Measurements from ENCODE around the gene CHD8. TPM values are rescaled to one million over a fixed set of nuclear protein-coding genes. Genes with fewer than 3 reads are reported as not detected.
A peak's percentile ranks its signal among the peaks of the same experiment; 100 is the strongest.

CHD8 gene
- total RNA-seq, 2 experiments from 2014 or later, result 119 to 128 TPM

- H3K27me3 Mint-ChIP-seq, result no peaks in the 10 kb centered on the region
- Histone ChIP-seq H3K36me3 (ENCODE audit: insufficient read depth, low read length) (peaks cover 28% of the 10 kb centered on the region), H3K27me3 (ENCODE audit: control insufficient read depth in 1 of 2, insufficient read depth in 2 of 2, low read length in 2 of 2) (no peaks in the 10 kb centered on the region), H3K9me3 (ENCODE audit: control insufficient read depth in 1 of 2, insufficient read depth in 1 of 2, low read length in 2 of 2) (no peaks in the 10 kb centered on the region), H3K4me3 (ENCODE audit: low read length) (peak overlapping the region; percentile 99), H3K4me1 (ENCODE audit: insufficient read depth, low read length) (peaks cover 20% of the 10 kb centered on the region), H3K27ac (ENCODE audit: low read depth in 1 of 2, low read length in 2 of 2) (peak overlapping the region; percentile 73 to 94)
- H3K4me1 Mint-ChIP-seq (ENCODE audit: low read depth), result peaks cover 48% of the 10 kb centered on the region
- H3K9me3 Mint-ChIP-seq, result no peaks in the 10 kb centered on the region
- CTCF ChIA-PET, result interaction anchor here (0.7 to 3.1 kb wide), 10 partner anchors 15 to 94 kb away, joined by 3 to 45 read pairs (median 5); partner anchors contain the start of genes CHD8, METTL3, SALL2 and SUPT16H
- intact Hi-C loops (cut with DNase I, micrococcal nuclease), result loop anchor here (1.0 to 2.0 kb wide), 3 partner anchors 20 to 39 kb away; partner anchors contain the start of genes CHD8 (in 1 of the 2) and METTL3 (in 1 of the 2)
- peak overlapping the region; percentile 94 for H3K27ac Mint-ChIP-seq
- no peak for TF ChIP-seq CTCF (IDR thresholded peaks at IDR 0.05)
- peaks cover 49% of the 10 kb centered on the region for H3K36me3 Mint-ChIP-seq (ENCODE audit: low read depth)
- peak overlapping the region; percentile 99 for H3K4me3 Mint-ChIP-seq
- ATAC-seq (ENCODE audit: poor library complexity), result no peak
- POLR2A ChIA-PET, result interaction anchor here (0.6 to 4.0 kb wide), 10 partner anchors 11 to 259 kb away, joined by 3 to 44 read pairs (median 9); partner anchors contain the start of genes CHD8, METTL3, SALL2 and SUPT16H
- DNase-seq, result no peak
These were observed 20.0 kb upstream of the CHD8 start for GRCh38 chr14:21475767-21476522.

DNA sequence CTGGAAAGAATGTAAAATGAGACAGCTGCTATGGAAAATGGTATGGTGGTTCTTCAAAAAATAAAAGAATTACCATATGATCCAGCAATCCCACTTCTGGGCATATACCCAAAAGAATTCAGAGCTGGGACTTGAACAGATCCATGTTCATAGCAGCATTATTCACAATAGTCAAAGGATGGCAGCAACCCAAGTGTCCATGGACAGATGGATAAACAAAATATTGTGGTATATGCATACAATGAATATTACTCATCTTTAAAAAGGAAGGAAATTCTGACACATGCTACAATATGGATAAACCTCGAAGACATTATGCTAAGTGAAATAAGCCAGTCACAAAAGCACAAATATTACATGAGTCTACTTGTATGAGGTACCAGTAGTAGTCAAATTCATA lies 11.7 kb upstream of the CHD8 start:
- Histone ChIP-seq H3K27ac (ENCODE audit: low read depth in 1 of 2, low read length in 2 of 2) (no peak overlapping the region), H3K4me1 (ENCODE audit: insufficient read depth, low read length) (no peaks in the 10 kb centered on the region), H3K27me3 (ENCODE audit: control insufficient read depth in 1 of 2, insufficient read depth in 2 of 2, low read length in 2 of 2) (no peaks in the 10 kb centered on the region), H3K9me3 (ENCODE audit: control insufficient read depth in 1 of 2, insufficient read depth in 1 of 2, low read length in 2 of 2) (no peaks in the 10 kb centered on the region), H3K4me3 (ENCODE audit: low read length) (no peak overlapping the region), H3K36me3 (ENCODE audit: insufficient read depth, low read length) (peaks cover 41% of the 10 kb centered on the region)
- Mint-ChIP-seq H3K9me3 (no peaks in the 10 kb centered on the region), H3K4me3 (no peak overlapping the region), H3K36me3 (ENCODE audit: low read depth) (peaks cover 75% of the 10 kb centered on the region), H3K27me3 (no peaks in the 10 kb centered on the region), H3K4me1 (ENCODE audit: low read depth) (no peaks in the 10 kb centered on the region), H3K27ac (no peak overlapping the region)
- ATAC-seq (ENCODE audit: poor library complexity) (no peak), DNase-seq (no peak)
- intact Hi-C loops (cut with DNase I, micrococcal nuclease), result no loop called here
- no peak for TF ChIP-seq CTCF (IDR thresholded peaks at IDR 0.05)
- ChIA-PET CTCF (no interaction called here), POLR2A (interaction anchor here (1.2 kb wide), 1 partner anchor 12 kb away, joined by 4 read pairs; the partner anchor contains the start of gene CHD8)

GRCh38 chr14:21455592-21455911 lies 371 bp downstream of the CHD8 start:
- DNase-seq (no peak), ATAC-seq (ENCODE audit: poor library complexity) (peak; percentile 2)
- Mint-ChIP-seq H3K36me3 (ENCODE audit: low read depth) (peaks cover 64% of the 10 kb centered on the region), H3K9me3 (no peaks in the 10 kb centered on the region), H3K4me3 (peak overlapping the region; percentile 95), H3K27me3 (no peaks in the 10 kb centered on the region), H3K4me1 (ENCODE audit: low read depth) (peaks cover 51% of the 10 kb centered on the region), H3K27ac (peak overlapping the region; percentile 100)
- intact Hi-C loops (cut with DNase I, micrococcal nuclease), result loop anchor here (1.0 to 10.0 kb wide), 4 partner anchors 18 to 1309 kb away; partner anchors contain the start of genes OXA1L (in 1 of the 2) and SUPT16H (in 1 of the 2)
- POLR2A ChIA-PET, result interaction anchor here (0.7 to 5.8 kb wide), 19 partner anchors 9 to 1865 kb away, joined by 3 to 247 read pairs (median 6); partner anchors contain the start of genes ACIN1, C14orf119, METTL3 and OXA1L
- H3K27ac ChIP-seq (ENCODE audit: low read depth in 1 of 2, low read length in 2 of 2), result peak overlapping the region; percentile 88 to 92
- H3K4me1 ChIP-seq (ENCODE audit: insufficient read depth, low read length), result peaks cover 45% of the 10 kb centered on the region
- no peak for TF ChIP-seq CTCF (IDR thresholded peaks at IDR 0.05)
- no peaks in the 10 kb centered on the region for H3K27me3 ChIP-seq (ENCODE audit: control insufficient read depth in 1 of 2, insufficient read depth in 2 of 2, low read length in 2 of 2)
- peak overlapping the region; percentile 91 for H3K4me3 ChIP-seq (ENCODE audit: low read length)
- peaks cover 4% of the 10 kb centered on the region for H3K36me3 ChIP-seq (ENCODE audit: insufficient read depth, low read length)
- H3K9me3 ChIP-seq (ENCODE audit: control insufficient read depth in 1 of 2, insufficient read depth in 1 of 2, low read length in 2 of 2), result no peaks in the 10 kb centered on the region
- CTCF ChIA-PET, result interaction anchor here (0.5 to 3.3 kb wide), 14 partner anchors 9 to 1116 kb away, joined by 3 to 45 read pairs (median 5); partner anchors contain the start of genes METTL3, RAB2B, SALL2 and TOX4

All from CD4-positive, alpha-beta T cell (primary cell).